SK-N-MC (cell line): Measurements from ENCODE around the gene B4GALT1.

Experiments
- DNase-seq: peaks from one replicate; pipeline ENCODE4 v3.0.0-alpha.2; 2011; ENCODE audit warnings: low read depth, low spot score
- H3K27ac ChIP-seq: fragments of 200-600 bp; sonication (generic); 2 replicates; pipeline ENCODE4 v1.5.1; 2016; ENCODE audit warnings: mixed run types
- H3K36me3 ChIP-seq: fragments of 200-600 bp; sonication (generic); 2 replicates; pipeline ENCODE4 v1.6.1; 2017; ENCODE audit warnings: antibody characterized with exemption, low read length, mixed read lengths; ENCODE audit not compliant: insufficient read depth
- H3K4me3 ChIP-seq: fragments of 200-600 bp; sonication (generic); 2 replicates; pipeline ENCODE4 v1.5.1; 2016
- H3K9ac ChIP-seq: fragments of 200-600 bp; sonication (generic); 2 replicates; pipeline ENCODE4 v1.8.0; 2017; ENCODE audit warnings: mixed run types, mixed read lengths; ENCODE audit not compliant: insufficient read length
- H3K9me3 ChIP-seq: fragments of 200-600 bp; sonication (generic); 2 replicates; pipeline ENCODE4 v1.6.1; 2017; ENCODE audit warnings: low read depth, mild to moderate bottlenecking, antibody characterized with exemption, low read length, moderate library complexity, mixed read lengths
- EZH2 ChIP-seq: fragments of 200-600 bp; sonication (generic); IDR thresholded peaks from one replicate; pipeline ENCODE4 v1.6.1; 2017; ENCODE audit warnings: antibody characterized with exemption
- FOXP2 ChIP-seq: optimal IDR thresholded peaks from 2 replicates; pipeline ENCODE3; 2011; ENCODE audit warnings: mild to moderate bottlenecking, moderate library complexity; ENCODE audit not compliant: insufficient read depth; ENCODE audit errors: extremely low read length, control extremely low read depth
- POLR2AphosphoS5 ChIP-seq: IDR thresholded peaks from 2 replicates; pipeline ENCODE4 v1.6.1; 2012; ENCODE audit warnings: mild to moderate bottlenecking, low read depth, low read length, borderline replicate concordance

B4GALT1 gene

GRCh38 chr9:33080534-33080933 is 86.6 kb downstream of the B4GALT1 start:
- H3K36me3 ChIP-seq = no peaks in the 10 kb centered on the region
- H3K9ac ChIP-seq = peak overlapping the region; percentile 75
- no peak for DNase-seq
- no peak for TF ChIP-seq FOXP2
- TF ChIP-seq EZH2 = no peak
- no peak for TF ChIP-seq POLR2AphosphoS5
- H3K27ac ChIP-seq = peak overlapping the region; percentile 56; the same call in 1 of the 2 replicates
- H3K4me3 ChIP-seq = peak overlapping the region; percentile 77
- H3K9me3 ChIP-seq = no peaks in the 10 kb centered on the region

GRCh38 chr9:33076046-33077004 is 90.8 kb downstream of the B4GALT1 start, which contains the start of gene SMU1:
Gene SMU1 (minus strand): TSS chr9:33076674. CDS start chr9:33076608, 66 bp downstream.
- H3K27ac ChIP-seq = peak within 1 kb of the TSS; percentile 73
- peak; percentile 93 for DNase-seq
- peak within 1 kb of the TSS; percentile 99 for H3K9ac ChIP-seq
- no peaks in the 10 kb centered on the region for H3K9me3 ChIP-seq
- H3K36me3 ChIP-seq = peaks cover 25% of the 10 kb centered on the region
- TF ChIP-seq FOXP2 (no peak), POLR2AphosphoS5 (peak; percentile 91), EZH2 (no peak)
- H3K4me3 ChIP-seq = peak within 1 kb of the TSS; percentile 86

GRCh38 chr9:33068991-33069390 is 98.1 kb downstream of the B4GALT1 start:
- Histone ChIP-seq H3K9me3 (no peaks in the 10 kb centered on the region), H3K4me3 (no peak overlapping the region), H3K27ac (no peak overlapping the region), H3K36me3 (peaks cover 77% of the 10 kb centered on the region), H3K9ac (no peak overlapping the region)
- TF ChIP-seq EZH2 (no peak), FOXP2 (no peak), POLR2AphosphoS5 (no peak)
- DNase-seq = no peak

GRCh38 chr9:33065157-33066076 is 101.7 kb downstream of the B4GALT1 start:
- Histone ChIP-seq H3K4me3 (no peak overlapping the region), H3K9ac (no peak overlapping the region), H3K9me3 (no peaks in the 10 kb centered on the region), H3K36me3 (peaks cover 79% of the 10 kb centered on the region), H3K27ac (no peak overlapping the region)
- TF ChIP-seq EZH2 = no peak
- no peak for TF ChIP-seq POLR2AphosphoS5
- no peak for TF ChIP-seq FOXP2
- no peak for DNase-seq
